ENCODE results near the gene IMPA2. TPM values are rescaled to one million over a fixed set of nuclear protein-coding genes. Genes with fewer than 3 reads are reported as not detected.
A peak's percentile ranks its signal among the peaks of the same experiment; 100 is the strongest.

IMPA2 gene
- polyA plus RNA-seq, 4 donors, result 22.6 to 58.3 (median 36.8) TPM

DNA sequence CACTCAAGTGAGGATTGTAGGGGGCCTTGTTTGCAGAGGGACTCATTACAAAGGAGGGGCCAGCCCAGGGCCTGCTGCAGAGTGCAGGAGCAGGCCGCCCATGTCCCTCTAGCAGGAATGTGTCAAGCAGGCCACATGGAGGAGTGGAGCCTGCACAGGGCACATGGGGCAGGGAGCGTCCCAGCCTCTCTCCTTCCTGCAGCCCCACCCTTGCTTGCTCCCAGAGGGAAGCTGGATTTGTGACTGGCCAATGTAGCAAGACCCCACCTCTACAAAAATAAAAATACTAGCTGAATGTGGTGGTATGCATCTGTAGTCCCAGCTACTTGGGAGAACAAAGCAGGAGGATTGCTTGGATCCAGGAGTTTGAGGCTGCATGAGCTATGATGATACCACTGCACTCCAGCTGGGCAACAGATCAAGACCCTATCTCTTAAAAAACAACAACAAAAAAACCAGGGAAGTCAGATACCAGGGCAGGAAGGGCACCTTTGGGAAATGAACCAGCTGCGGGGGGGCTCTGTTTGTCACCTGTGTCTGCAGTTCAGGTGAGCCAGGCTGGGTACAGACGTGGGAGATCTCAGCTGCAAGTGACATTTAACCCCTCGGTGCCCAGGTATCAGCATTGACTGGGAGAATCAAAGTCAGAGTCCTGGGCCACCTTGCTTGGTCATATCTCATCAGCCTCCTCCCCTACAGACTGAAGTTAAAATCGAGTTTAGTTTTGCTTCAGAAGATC lies 27.7 kb downstream of the IMPA2 start:
- H3K9me3 ChIP-seq (ENCODE audit: control insufficient read depth in 2 of 2, insufficient read depth in 1 of 2, low read depth in 1 of 2, low read length in 1 of 2), result no peaks in the 10 kb centered on the region
- H3K4me1 ChIP-seq (ENCODE audit: control insufficient read depth in 3 of 3, insufficient read depth in 2 of 3, low read depth in 1 of 3, low read length in 2 of 3), result peaks cover 0 to 24% (median 3%) of the 10 kb centered on the region in 3 donors
- FAIRE-seq (no peak), DNase-seq (peak in 1 of 2 donors; percentile 60)
- no peaks in the 10 kb centered on the region for H3K27me3 ChIP-seq (ENCODE audit: control insufficient read depth in 3 of 3, insufficient read depth in 3 of 3, low read length in 3 of 3)
- H3K27ac ChIP-seq (ENCODE audit: low read depth in 1 of 3, low read length in 2 of 3), result peak overlapping the region; percentile 75 to 89 (median 80)
- WGBS, 3 donors, result 37 to 68% (median 51%) methylated on average over 6 of the region's 6 CpGs
- H3K36me3 ChIP-seq (ENCODE audit: control insufficient read depth in 3 of 3, insufficient read depth in 2 of 3, low read depth in 1 of 3, low read length in 3 of 3), result peaks cover 0 to 70% (median 5%) of the 10 kb centered on the region in 3 donors
- no peak overlapping the region for H3K4me3 ChIP-seq (ENCODE audit: low read depth in 1 of 3, low read length in 3 of 3)

DNA sequence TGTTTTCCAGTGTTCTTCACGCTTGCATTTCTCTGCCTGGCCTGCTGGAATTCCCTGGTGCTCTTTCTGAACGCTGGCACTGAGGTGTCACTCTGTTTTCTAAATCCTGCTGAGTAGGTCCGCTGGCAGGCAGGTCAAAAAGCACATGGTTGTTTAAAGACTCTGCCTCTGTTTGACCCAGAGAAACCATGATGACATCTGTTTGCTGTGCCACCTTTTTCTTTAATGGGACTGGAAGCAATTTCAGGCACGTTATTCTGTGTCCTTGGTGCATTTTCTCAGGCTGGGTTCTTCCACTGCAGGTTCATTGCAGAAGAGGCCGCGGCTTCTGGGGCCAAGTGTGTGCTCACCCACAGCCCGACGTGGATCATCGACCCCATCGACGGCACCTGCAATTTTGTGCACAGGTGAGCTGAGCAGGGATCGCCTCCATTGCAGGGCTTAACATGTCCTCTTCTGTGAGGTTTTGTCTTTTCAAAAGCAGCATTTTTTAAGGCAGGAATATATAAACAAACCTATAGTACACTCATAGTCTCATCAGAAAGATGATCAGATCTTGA lies 28.4 kb downstream of the IMPA2 start:
- WGBS, 3 donors, result 61 to 91% (median 77%) methylated on average over 12 of the region's 12 CpGs
- peak in 1 of 2 donors; percentile 67 for DNase-seq
- H3K4me1 ChIP-seq (ENCODE audit: control insufficient read depth in 3 of 3, insufficient read depth in 2 of 3, low read depth in 1 of 3, low read length in 2 of 3), result peaks cover 0 to 28% (median 3%) of the 10 kb centered on the region in 3 donors
- H3K36me3 ChIP-seq (ENCODE audit: control insufficient read depth in 3 of 3, insufficient read depth in 2 of 3, low read depth in 1 of 3, low read length in 3 of 3), result peaks cover 0 to 76% (median 5%) of the 10 kb centered on the region in 3 donors
- H3K9me3 ChIP-seq (ENCODE audit: control insufficient read depth in 2 of 2, insufficient read depth in 1 of 2, low read depth in 1 of 2, low read length in 1 of 2), result no peaks in the 10 kb centered on the region
- FAIRE-seq, result no peak
- no peak overlapping the region for H3K4me3 ChIP-seq (ENCODE audit: low read depth in 1 of 3, low read length in 3 of 3)
- H3K27ac ChIP-seq (ENCODE audit: low read depth in 1 of 3, low read length in 2 of 3), result peak overlapping the region in 1 of 3 donors; percentile 80
- H3K27me3 ChIP-seq (ENCODE audit: control insufficient read depth in 3 of 3, insufficient read depth in 3 of 3, low read length in 3 of 3), result no peaks in the 10 kb centered on the region

DNA sequence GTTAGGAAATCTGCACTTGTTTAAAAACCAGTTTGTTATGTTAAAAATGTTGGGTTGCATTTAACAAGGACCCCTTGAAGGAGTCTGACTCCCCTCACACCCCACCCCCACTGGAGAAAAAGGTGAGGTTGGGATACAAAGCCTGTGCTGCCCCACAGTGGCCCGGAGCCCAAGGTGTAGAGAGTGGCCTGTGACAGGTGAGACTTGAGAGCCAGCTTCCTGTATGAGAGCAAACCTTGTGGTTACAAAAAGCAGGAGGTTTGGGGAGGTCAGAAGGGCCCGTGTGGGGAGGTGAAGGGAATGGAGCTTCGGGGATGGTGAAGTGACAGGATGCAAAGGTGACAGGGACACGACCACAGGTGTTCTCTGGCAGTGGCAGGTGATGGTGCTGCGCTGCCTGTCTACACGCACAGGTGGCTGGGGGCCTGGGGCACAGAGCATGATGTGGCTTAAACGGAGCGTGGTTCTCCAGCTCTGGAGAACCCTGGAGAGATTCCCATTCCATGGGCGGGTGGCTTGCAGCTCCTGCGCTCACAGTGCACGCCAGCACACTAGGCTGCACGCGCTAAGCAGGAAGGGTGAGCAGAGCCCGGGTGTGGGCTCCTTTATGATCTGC lies 29.0 kb downstream of the IMPA2 start:
- Histone ChIP-seq H3K4me3 (ENCODE audit: low read depth in 1 of 3, low read length in 3 of 3) (no peak overlapping the region), H3K36me3 (ENCODE audit: control insufficient read depth in 3 of 3, insufficient read depth in 2 of 3, low read depth in 1 of 3, low read length in 3 of 3) (peaks cover 0 to 78% (median 5%) of the 10 kb centered on the region in 3 donors), H3K9me3 (ENCODE audit: control insufficient read depth in 2 of 2, insufficient read depth in 1 of 2, low read depth in 1 of 2, low read length in 1 of 2) (no peaks in the 10 kb centered on the region), H3K4me1 (ENCODE audit: control insufficient read depth in 3 of 3, insufficient read depth in 2 of 3, low read depth in 1 of 3, low read length in 2 of 3) (peaks cover 0 to 35% (median 4%) of the 10 kb centered on the region in 3 donors), H3K27me3 (ENCODE audit: control insufficient read depth in 3 of 3, insufficient read depth in 3 of 3, low read length in 3 of 3) (no peaks in the 10 kb centered on the region), H3K27ac (ENCODE audit: low read depth in 1 of 3, low read length in 2 of 3) (no peak overlapping the region)
- FAIRE-seq (no peak), DNase-seq (peak in 1 of 2 donors; percentile 27)
- 66 to 88% (median 69%) methylated on average over 14 of the region's 14 CpGs for WGBS, 3 donors

DNA sequence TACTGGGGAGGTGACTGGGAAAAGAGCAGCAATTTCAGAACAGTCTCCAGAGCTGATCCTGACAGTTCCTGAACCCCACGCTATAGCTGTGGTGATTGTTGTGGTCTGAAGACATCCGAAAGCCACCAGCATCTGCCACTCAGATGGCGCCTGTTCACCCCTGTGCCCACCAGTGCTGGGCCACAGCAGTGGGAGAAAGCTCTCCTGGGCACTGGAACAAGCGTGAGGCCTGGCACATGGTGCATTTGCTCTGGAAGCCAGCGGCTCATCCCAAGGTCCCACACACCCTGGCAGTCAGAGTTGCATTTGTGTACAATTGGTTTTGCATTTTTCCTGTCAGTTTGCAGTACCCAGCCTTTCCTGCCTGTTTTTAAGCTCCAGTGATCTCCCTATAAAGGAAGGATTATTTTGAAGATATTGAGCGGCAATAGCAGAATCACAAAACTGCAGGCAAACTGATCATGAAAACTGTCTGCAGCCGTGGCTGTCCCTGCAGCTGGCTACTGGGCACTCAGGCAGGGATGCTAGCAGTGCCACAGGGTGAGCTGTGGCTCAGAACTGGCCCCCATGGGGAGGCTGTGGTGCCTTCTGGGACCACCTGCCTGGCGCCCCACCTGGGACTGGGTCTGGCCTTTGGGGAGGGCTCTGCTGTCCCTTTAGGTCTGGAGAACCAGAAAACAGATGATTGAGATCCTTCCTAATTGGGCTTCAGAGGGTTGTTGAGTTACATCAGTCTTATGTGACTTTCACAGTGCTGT lies 30.1 kb downstream of the IMPA2 start:
- Histone ChIP-seq H3K4me1 (ENCODE audit: control insufficient read depth in 3 of 3, insufficient read depth in 2 of 3, low read depth in 1 of 3, low read length in 2 of 3) (peaks cover 0 to 38% (median 4%) of the 10 kb centered on the region in 3 donors), H3K27me3 (ENCODE audit: control insufficient read depth in 3 of 3, insufficient read depth in 3 of 3, low read length in 3 of 3) (no peaks in the 10 kb centered on the region), H3K9me3 (ENCODE audit: control insufficient read depth in 2 of 2, insufficient read depth in 1 of 2, low read depth in 1 of 2, low read length in 1 of 2) (no peaks in the 10 kb centered on the region), H3K4me3 (ENCODE audit: low read depth in 1 of 3, low read length in 3 of 3) (no peak overlapping the region), H3K27ac (ENCODE audit: low read depth in 1 of 3, low read length in 2 of 3) (no peak overlapping the region), H3K36me3 (ENCODE audit: control insufficient read depth in 3 of 3, insufficient read depth in 2 of 3, low read depth in 1 of 3, low read length in 3 of 3) (peaks cover 0 to 76% (median 5%) of the 10 kb centered on the region in 3 donors)
- WGBS, 3 donors, result 88 to 90% (median 90%) methylated on average over 8 of the region's 8 CpGs
- DNase-seq (no peak), FAIRE-seq (no peak)

DNA sequence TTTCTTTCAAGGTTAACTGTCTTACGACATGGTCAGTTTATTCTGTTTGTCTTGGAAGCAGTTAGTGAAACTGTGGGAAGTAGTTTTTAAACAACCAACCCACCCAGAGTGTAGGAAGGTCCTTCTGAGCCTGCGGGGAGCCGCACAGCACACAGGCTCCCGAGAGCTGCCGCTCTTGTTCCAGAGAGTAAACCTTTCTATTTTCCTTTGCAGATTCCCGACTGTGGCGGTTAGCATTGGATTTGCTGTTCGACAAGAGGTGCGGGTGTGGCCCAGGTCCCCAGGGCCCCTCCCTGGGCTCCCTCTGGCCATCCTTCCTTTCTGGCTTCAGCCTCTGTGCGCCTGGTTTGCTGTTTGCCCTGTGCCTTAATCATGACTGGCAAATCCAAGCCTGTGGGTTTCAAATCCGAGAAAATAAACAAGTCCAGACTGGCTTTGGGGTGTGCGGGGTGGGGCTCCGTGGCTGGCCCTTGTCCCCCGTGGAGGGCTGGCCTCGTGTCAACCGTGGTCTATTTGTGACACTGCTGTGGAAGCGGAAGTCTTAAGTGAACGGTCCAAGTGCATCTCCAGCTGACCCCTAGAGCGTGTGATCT lies 30.7 kb downstream of the IMPA2 start:
- Histone ChIP-seq H3K36me3 (ENCODE audit: control insufficient read depth in 3 of 3, insufficient read depth in 2 of 3, low read depth in 1 of 3, low read length in 3 of 3) (peaks cover 0 to 73% (median 5%) of the 10 kb centered on the region in 3 donors), H3K27ac (ENCODE audit: low read depth in 1 of 3, low read length in 2 of 3) (peak overlapping the region in 1 of 3 donors; percentile 22), H3K9me3 (ENCODE audit: control insufficient read depth in 2 of 2, insufficient read depth in 1 of 2, low read depth in 1 of 2, low read length in 1 of 2) (no peaks in the 10 kb centered on the region), H3K4me3 (ENCODE audit: low read depth in 1 of 3, low read length in 3 of 3) (no peak overlapping the region), H3K27me3 (ENCODE audit: control insufficient read depth in 3 of 3, insufficient read depth in 3 of 3, low read length in 3 of 3) (no peaks in the 10 kb centered on the region), H3K4me1 (ENCODE audit: control insufficient read depth in 3 of 3, insufficient read depth in 2 of 3, low read depth in 1 of 3, low read length in 2 of 3) (peaks cover 0 to 34% (median 4%) of the 10 kb centered on the region in 3 donors)
- FAIRE-seq (no peak), DNase-seq (no peak)
- WGBS, 3 donors, result 76 to 83% (median 77%) methylated on average over 19 of the region's 19 CpGs

DNA sequence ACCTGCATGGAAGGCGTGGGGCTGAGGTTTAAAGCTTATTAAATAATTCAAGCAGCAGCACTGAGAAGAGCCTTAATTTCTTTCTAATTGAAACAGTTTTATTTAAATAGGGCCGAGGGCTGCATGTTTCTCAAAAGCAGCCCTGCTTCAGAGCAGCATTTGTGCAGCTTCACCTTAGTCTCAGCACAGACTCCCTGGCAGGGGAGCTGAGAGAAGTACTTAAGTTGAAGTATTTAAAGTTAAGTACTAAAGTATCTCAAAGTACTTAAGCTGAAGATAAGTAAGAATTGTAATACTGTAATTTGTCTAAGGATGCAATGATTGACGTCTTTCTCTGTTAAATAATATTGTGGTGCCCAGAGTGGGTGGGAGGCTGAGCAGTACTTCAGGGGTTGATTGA lies 31.4 kb downstream of the IMPA2 start:
- H3K4me3 ChIP-seq (ENCODE audit: low read depth in 1 of 3, low read length in 3 of 3), result no peak overlapping the region

DNA sequence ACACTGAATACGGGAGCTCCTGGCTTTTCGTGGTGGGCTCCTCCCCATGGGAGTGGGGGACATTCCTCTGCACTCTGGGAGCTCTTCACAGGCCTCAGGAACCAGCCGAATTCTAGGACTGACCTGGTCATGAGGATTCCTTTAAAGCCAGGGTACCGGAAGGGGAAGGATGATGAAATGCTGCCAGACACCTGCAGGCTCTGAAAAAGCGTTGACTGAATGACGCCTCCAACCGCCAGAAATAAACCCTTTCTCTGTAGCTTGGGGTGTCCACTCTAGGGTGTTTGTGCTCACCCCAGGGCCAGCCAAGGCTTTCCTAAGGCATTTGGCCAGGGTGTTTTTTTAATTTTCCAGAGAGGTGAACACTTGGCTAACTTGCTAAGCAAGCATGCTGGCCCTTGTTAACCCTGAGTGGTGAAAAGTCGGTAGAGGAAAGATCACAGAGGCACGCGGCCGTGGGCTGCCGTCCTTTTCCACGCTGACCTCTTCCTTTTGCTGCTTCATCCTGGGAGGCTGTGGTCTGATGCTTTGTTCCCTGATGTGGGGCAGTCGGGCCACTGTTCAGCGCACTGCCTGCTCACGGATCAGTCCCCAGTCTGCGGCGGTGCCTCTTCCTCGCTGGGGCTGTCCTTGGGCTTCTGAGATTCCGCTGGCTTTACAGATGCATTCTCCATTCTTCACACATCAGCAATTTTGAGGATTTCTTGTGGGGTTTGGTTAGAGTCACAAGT lies 32.0 kb downstream of the IMPA2 start:
- Histone ChIP-seq H3K27ac (ENCODE audit: low read depth in 1 of 3, low read length in 2 of 3) (no peak overlapping the region), H3K4me1 (ENCODE audit: control insufficient read depth in 3 of 3, insufficient read depth in 2 of 3, low read depth in 1 of 3, low read length in 2 of 3) (peaks cover 0 to 31% (median 4%) of the 10 kb centered on the region in 3 donors), H3K27me3 (ENCODE audit: control insufficient read depth in 3 of 3, insufficient read depth in 3 of 3, low read length in 3 of 3) (no peaks in the 10 kb centered on the region), H3K36me3 (ENCODE audit: control insufficient read depth in 3 of 3, insufficient read depth in 2 of 3, low read depth in 1 of 3, low read length in 3 of 3) (peaks cover 0 to 80% (median 5%) of the 10 kb centered on the region in 3 donors), H3K9me3 (ENCODE audit: control insufficient read depth in 2 of 2, insufficient read depth in 1 of 2, low read depth in 1 of 2, low read length in 1 of 2) (no peaks in the 10 kb centered on the region), H3K4me3 (ENCODE audit: low read depth in 1 of 3, low read length in 3 of 3) (no peak overlapping the region)
- WGBS, 3 donors, result 88 to 96% (median 91%) methylated on average over 20 of the region's 20 CpGs
- DNase-seq, result no peak
- no peak for FAIRE-seq

More for the DNA sequence above, 31.4 kb downstream of the IMPA2 start:
- Histone ChIP-seq H3K36me3 (ENCODE audit: control insufficient read depth in 3 of 3, insufficient read depth in 2 of 3, low read depth in 1 of 3, low read length in 3 of 3) (peaks cover 0 to 76% (median 5%) of the 10 kb centered on the region in 3 donors), H3K27me3 (ENCODE audit: control insufficient read depth in 3 of 3, insufficient read depth in 3 of 3, low read length in 3 of 3) (no peaks in the 10 kb centered on the region), H3K27ac (ENCODE audit: low read depth in 1 of 3, low read length in 2 of 3) (no peak overlapping the region), H3K4me1 (ENCODE audit: control insufficient read depth in 3 of 3, insufficient read depth in 2 of 3, low read depth in 1 of 3, low read length in 2 of 3) (peaks cover 0 to 34% (median 4%) of the 10 kb centered on the region in 3 donors), H3K9me3 (ENCODE audit: control insufficient read depth in 2 of 2, insufficient read depth in 1 of 2, low read depth in 1 of 2, low read length in 1 of 2) (no peaks in the 10 kb centered on the region)
- FAIRE-seq (no peak), DNase-seq (no peak)
- WGBS, 3 donors, result 53 to 59% (median 57%) methylated on average over 3 of the region's 3 CpGs

Measured in small intestine (tissue), 7 donors.